Parathyroid adenoma (tissue), 2 donors: ENCODE measurements around the gene KIF19.

Experiments used
- H2AFZ ChIP-seq: fragments of 300-600 bp; sonication (generic); one replicate; pipeline ENCODE4 v1.7.0; 2017; ENCODE audit warnings: antibody characterized with exemption, mild to moderate bottlenecking
- H3K27ac ChIP-seq: fragments of 300-600 bp; sonication (generic); one replicate; pipeline ENCODE4 v1.7.0; 2017
- H3K27me3 ChIP-seq: fragments of 300-600 bp; sonication (generic); one replicate; pipeline ENCODE4 v1.7.0; 2017; ENCODE audit warnings: low read length; ENCODE audit not compliant: control insufficient read depth, insufficient read depth
- H3K36me3 ChIP-seq: fragments of 300-600 bp; sonication (generic); one replicate; pipeline ENCODE4 v1.7.0; 2017; ENCODE audit warnings: low read length; ENCODE audit not compliant: control insufficient read depth, insufficient read depth
- H3K4me1 ChIP-seq: fragments of 300-600 bp; sonication (generic); one replicate; pipeline ENCODE4 v1.7.0; 2017; ENCODE audit warnings: control low read depth
- H3K4me2 ChIP-seq: fragments of 300-600 bp; sonication (generic); one replicate; pipeline ENCODE4 v1.7.0; 2017; ENCODE audit warnings: low read length
- H3K4me3 ChIP-seq: fragments of 300-600 bp; sonication (generic); one replicate; pipeline ENCODE4 v1.7.0; 2017; ENCODE audit warnings: low read depth, low read length
- H3K79me2 ChIP-seq: fragments of 300-600 bp; sonication (generic); one replicate; pipeline ENCODE4 v1.7.0; 2017; ENCODE audit warnings: control low read depth
- H3K9ac ChIP-seq: fragments of 300-600 bp; sonication (generic); one replicate; pipeline ENCODE4 v1.7.0; 2017; ENCODE audit warnings: mild to moderate bottlenecking
- H3K9me3 ChIP-seq: fragments of 300-600 bp; sonication (generic); one replicate; pipeline ENCODE4 v1.7.0; 2017; ENCODE audit warnings: low read length; ENCODE audit not compliant: control insufficient read depth
- TF ChIP-seq, protein P1 (sequence below): fragments of 300-600 bp; sonication (generic); IDR thresholded peaks from one replicate; pipeline ENCODE4 v1.7.0; 2017; ENCODE audit warnings: antibody characterized with exemption, mild to moderate bottlenecking
- donor health status: primary hyperparathyroidism.

The KIF19 gene

DNA sequence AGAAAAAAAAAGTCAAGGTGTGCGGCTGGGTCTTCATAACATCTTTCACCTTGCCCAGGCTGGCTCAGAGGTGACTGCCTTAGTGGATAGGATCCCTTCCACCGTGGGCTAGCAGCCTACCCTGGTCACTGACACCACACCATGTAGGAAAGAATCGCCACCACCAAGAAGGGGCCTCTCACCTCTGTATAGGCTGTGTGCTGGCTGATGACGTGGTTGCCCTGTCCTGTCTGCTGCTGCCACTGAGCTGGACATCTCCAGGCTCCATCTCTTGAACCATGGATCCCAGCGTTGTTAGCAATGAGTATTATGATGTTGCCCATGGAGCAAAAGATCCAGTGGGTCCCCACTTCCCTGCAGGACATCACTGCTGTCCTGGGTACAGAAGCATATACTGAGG is 41.2 kb downstream of the KIF19 start, which contains the start of gene GPR142:
Gene GPR142, plus strand, starts transcription at position 301 of the 400 bp plus-strand sequence. CDS start 2,035 bp downstream, outside the sequence.
- TF ChIP-seq, protein P1, sequence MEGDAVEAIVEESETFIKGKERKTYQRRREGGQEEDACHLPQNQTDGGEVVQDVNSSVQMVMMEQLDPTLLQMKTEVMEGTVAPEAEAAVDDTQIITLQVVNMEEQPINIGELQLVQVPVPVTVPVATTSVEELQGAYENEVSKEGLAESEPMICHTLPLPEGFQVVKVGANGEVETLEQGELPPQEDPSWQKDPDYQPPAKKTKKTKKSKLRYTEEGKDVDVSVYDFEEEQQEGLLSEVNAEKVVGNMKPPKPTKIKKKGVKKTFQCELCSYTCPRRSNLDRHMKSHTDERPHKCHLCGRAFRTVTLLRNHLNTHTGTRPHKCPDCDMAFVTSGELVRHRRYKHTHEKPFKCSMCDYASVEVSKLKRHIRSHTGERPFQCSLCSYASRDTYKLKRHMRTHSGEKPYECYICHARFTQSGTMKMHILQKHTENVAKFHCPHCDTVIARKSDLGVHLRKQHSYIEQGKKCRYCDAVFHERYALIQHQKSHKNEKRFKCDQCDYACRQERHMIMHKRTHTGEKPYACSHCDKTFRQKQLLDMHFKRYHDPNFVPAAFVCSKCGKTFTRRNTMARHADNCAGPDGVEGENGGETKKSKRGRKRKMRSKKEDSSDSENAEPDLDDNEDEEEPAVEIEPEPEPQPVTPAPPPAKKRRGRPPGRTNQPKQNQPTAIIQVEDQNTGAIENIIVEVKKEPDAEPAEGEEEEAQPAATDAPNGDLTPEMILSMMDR: no peak
- Histone ChIP-seq H3K36me3 (no peaks in the 10 kb centered on the region), H3K27me3 (no peaks in the 10 kb centered on the region), H3K9ac (no peak within 1 kb of the TSS), H2AFZ (no peak within 1 kb of the TSS), H3K27ac (no peak within 1 kb of the TSS), H3K4me3 (no peak within 1 kb of the TSS), H3K9me3 (no peaks in the 10 kb centered on the region), H3K4me1 (no peaks in the 10 kb centered on the region), H3K4me2 (no peak within 1 kb of the TSS), H3K79me2 (no peaks in the 10 kb centered on the region)

DNA sequence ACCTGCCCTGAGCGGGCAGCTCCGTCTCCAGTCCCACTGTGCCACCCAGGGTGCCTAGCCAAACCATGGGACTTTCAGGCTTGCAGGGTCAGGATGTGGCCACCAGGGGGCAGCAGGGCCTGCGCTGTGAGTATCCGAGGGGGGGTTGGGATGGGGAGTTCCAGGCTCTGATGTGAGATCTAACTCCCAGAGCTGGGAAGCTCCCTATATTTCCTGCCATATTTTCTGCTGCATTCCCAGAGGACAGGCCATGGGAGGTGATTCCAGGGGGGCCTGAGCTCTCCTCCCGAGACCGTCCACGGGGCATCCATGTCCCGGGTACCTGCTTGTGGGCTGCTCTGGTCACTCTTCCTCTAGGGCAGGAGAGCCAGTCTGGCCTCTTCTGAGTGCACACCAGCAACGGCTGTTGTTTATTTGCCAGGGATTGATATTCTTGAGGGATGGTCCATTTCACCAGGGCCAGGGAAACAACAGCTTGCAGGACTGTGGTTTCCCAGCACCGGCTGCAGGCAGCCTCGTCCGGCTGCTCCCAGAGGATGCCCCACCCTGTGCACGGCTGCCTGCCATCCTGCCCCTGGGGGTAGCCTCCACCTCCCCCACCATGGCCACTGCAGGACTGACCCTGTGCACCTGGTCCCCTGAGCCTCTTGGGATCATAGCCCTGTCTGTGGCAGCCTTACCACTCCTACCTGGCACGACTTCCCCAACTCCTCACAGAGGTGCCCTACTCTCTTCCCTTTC is 42.5 kb downstream of the KIF19 start:
- H2AFZ ChIP-seq: no peak overlapping the region
- no peaks in the 10 kb centered on the region for H3K79me2 ChIP-seq
- H3K4me2 ChIP-seq: no peak overlapping the region
- no peaks in the 10 kb centered on the region for H3K36me3 ChIP-seq
- no peaks in the 10 kb centered on the region for H3K4me1 ChIP-seq
- no peak overlapping the region for H3K27ac ChIP-seq
- H3K9ac ChIP-seq: no peak overlapping the region
- TF ChIP-seq, protein P1: peak; percentile 94
- no peak overlapping the region for H3K4me3 ChIP-seq
- no peaks in the 10 kb centered on the region for H3K27me3 ChIP-seq
- no peaks in the 10 kb centered on the region for H3K9me3 ChIP-seq

DNA sequence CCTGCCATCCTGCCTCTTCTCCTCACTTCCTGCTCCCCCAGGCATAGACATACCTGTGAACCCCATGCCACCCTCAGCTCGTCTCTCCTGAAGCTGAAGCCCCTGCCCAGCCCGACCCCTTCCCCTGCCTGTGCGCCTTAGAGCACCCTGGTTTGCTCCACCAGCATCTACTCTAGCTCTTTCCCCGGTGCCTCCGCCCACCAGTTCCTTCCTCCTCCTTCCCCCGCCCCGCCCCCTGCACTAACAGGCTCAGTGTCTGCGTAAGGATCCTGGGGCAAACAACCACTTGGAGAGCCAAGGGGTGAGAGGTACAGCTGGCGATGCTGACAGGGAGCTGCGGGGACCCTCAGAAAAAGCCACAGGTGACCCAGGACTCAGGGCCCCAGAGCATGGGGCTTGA is 43.2 kb downstream of the KIF19 start:
- no peak overlapping the region for H3K27ac ChIP-seq

DNA sequence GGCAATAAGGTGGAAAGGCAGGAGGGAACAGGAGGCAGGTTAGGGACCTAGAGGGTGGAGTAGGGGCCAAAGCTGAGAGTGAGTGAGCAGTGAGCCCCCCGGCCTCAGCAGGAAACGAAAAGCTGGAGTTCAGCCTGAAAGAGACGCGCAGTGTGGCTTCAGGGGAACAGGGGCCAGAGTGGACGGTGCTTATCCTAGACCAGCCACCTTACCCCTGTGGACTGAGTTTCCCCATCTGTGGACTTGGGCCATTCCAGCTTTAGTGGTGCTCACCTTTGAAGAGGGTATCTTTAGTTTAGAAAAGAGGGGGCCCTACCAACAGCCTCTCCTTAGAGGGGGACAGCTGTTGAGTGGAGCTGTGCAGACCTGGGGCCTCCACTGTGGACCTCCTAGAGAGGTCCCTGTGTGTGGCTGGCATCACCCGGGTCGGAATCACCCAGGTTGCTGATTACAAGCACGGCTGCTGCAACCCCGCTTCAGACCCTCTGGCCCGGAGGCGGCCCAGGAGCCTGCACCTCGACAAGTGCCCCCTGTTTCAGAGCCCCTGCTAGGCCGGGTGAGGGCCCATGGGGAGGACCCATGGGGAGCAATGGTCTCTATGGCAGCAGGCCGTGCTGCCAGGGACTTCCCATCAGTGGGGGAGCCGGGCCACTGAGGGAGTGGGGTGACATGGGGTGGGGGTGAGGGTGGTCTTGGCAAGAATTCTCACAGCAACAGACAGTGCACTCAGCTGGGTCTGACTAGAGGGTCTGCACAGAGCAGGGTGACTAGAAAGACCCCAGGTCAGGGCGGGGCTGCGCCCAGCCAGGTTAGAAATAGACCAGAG is 43.9 kb downstream of the KIF19 start:
- H3K27me3 ChIP-seq: no peaks in the 10 kb centered on the region
- no peaks in the 10 kb centered on the region for H3K4me1 ChIP-seq
- H2AFZ ChIP-seq: no peak overlapping the region
- no peaks in the 10 kb centered on the region for H3K36me3 ChIP-seq
- H3K9me3 ChIP-seq: no peaks in the 10 kb centered on the region
- no peak overlapping the region for H3K9ac ChIP-seq
- H3K4me2 ChIP-seq: no peak overlapping the region
- no peak overlapping the region for H3K4me3 ChIP-seq
- H3K27ac ChIP-seq: no peak overlapping the region
- no peaks in the 10 kb centered on the region for H3K79me2 ChIP-seq
- TF ChIP-seq, protein P1: no peak

More for the DNA sequence above, 43.2 kb downstream of the KIF19 start:
- TF ChIP-seq, protein P1: no peak
- no peaks in the 10 kb centered on the region for H3K27me3 ChIP-seq
- no peaks in the 10 kb centered on the region for H3K9me3 ChIP-seq
- no peak overlapping the region for H3K9ac ChIP-seq
- no peaks in the 10 kb centered on the region for H3K4me1 ChIP-seq
- no peaks in the 10 kb centered on the region for H3K79me2 ChIP-seq
- no peak overlapping the region for H3K4me2 ChIP-seq
- H2AFZ ChIP-seq: no peak overlapping the region
- no peak overlapping the region for H3K4me3 ChIP-seq
- H3K36me3 ChIP-seq: no peaks in the 10 kb centered on the region
